ENCODE measurements around the gene ACOT9.

GRCh38 chrX:23664496-23664895, 78.6 kb downstream of the ACOT9 start:
- TF ChIP-seq CTCF (IDR thresholded peaks at IDR 0.05; ENCODE audit: poor library complexity), result no peak
- TF ChIP-seq EZH2phosphoT487 (IDR thresholded peaks at IDR 0.05; ENCODE audit: low read depth, severe bottlenecking, unreplicated experiment), result no peak
